Upper lobe of left lung (tissue), 6 donors: ENCODE results near the gene STK25. TPM values are rescaled to one million over a fixed set of nuclear protein-coding genes. Genes with fewer than 3 reads are reported as not detected.
A peak's percentile ranks its signal among the peaks of the same experiment; 100 is the strongest.

ENCODE experiments used
- ATAC-seq, 2 donors: fragments of 200-7000 bp; cut with Tn5 transposase; one replicate each; pipeline ENCODE4 v1.9.1; 2022; ENCODE audit warnings: mild to moderate bottlenecking in 2 of 2, moderate library complexity in 2 of 2; ENCODE audit not compliant: low FRiP score in 2 of 2
- DNase-seq, 2 donors: peaks; one replicate each; pipeline ENCODE4 v3.0.0-alpha.2; 2019 to 2020
- H3K27ac ChIP-seq, 4 donors: fragments of 200-600 bp; sonication (generic); one replicate each; pipeline ENCODE4 v1.5.1; 2016 to 2019
- H3K27me3 ChIP-seq, 4 donors: fragments of 200-600 bp; sonication (generic); one replicate each; pipeline ENCODE4 v1.5.1; 2017 to 2019
- H3K36me3 ChIP-seq, 4 donors: fragments of 200-600 bp; sonication (generic); one replicate each; pipeline ENCODE4 v1.5.1; 2016 to 2019
- H3K4me1 ChIP-seq, 4 donors: fragments of 200-600 bp; sonication (generic); one replicate each; pipeline ENCODE4 v1.5.1; 2018 to 2019
- H3K4me3 ChIP-seq, 4 donors: fragments of 200-600 bp; sonication (generic); one replicate each; pipeline ENCODE4 v1.5.1; 2017 to 2019; ENCODE audit warnings: mild to moderate bottlenecking in 2 of 4, moderate library complexity in 1 of 4
- H3K9me3 ChIP-seq, 4 donors: fragments of 200-600 bp; sonication (generic); one replicate each; pipeline ENCODE4 v1.5.1; 2018 to 2019
- CTCF ChIP-seq, 6 experiments: fragments of 450-650 bp in 4 of 6; fragments of 200-600 bp in 2 of 6; sonication (generic) in 2 of 6; IDR thresholded peaks; one replicate each; pipeline ENCODE4 v1.5.1; 2016 to 2019; ENCODE audit warnings: antibody characterized with exemption in 6 of 6
- EP300 ChIP-seq, 4 donors: sonication (generic); formaldehyde crosslinking; IDR thresholded peaks; one replicate each; pipeline ENCODE4 v1.5.1; 2017; ENCODE audit warnings: antibody characterized with exemption in 4 of 4, control low read depth in 2 of 4
- POLR2A ChIP-seq, 4 donors: fragments of 450-650 bp; IDR thresholded peaks; one replicate each; pipeline ENCODE4 v1.5.1; 2016 to 2017; ENCODE audit warnings: antibody characterized with exemption in 4 of 4, mild to moderate bottlenecking in 2 of 4
- POLR2AphosphoS5 ChIP-seq, 2 donors: sonication (generic); formaldehyde crosslinking; IDR thresholded peaks; one replicate each; pipeline ENCODE4 v1.5.1; 2017; ENCODE audit warnings: antibody characterized with exemption in 2 of 2
- WGBS, 2 donors: methylation state at CpG; one replicate each; pipeline ENCODE4 v1.1.5; 2017 to 2018; 5-methylcytosine and 5-hydroxymethylcytosine counted together
- total RNA-seq, 6 donors: library from RNA; depleted of rRNA in 4 of 6; stranded (reverse); fragments of >200 nt in 4 of 6; gene quantifications; one replicate each; pipeline versions ENCODE4 v1.1.0 to v1.2.1, GENCODE V29; 2016 to 2021
- donor health status: DM: no; HTN: no; CAD: no; lungs with moderate emphysema.
- donor health status: DM: no; HTN: yes; CAD: no; lungs with severe emphysema.

Gene STK25
- total RNA-seq, 6 donors from 2014 or later: 97.3 to 351 (median 134) TPM

GRCh38 chr2:241485172-241485911, 23.0 kb downstream of the STK25 start:
- Histone ChIP-seq H3K36me3 (peaks cover 0 to 18% (median 2%) of the 10 kb centered on the region in 4 donors), H3K4me3 (no peak overlapping the region), H3K9me3 (no peaks in the 10 kb centered on the region), H3K27me3 (no peaks in the 10 kb centered on the region), H3K4me1 (no peaks in the 10 kb centered on the region), H3K27ac (no peak overlapping the region)
- 87 to 100% methylated on average over 1 of the region's 1 CpG for WGBS, 2 donors
- DNase-seq (no peak), ATAC-seq (no peak)
- TF ChIP-seq POLR2AphosphoS5 (IDR thresholded peaks at IDR 0.05) (no peak), CTCF (IDR thresholded peaks at IDR 0.05) (no peak), POLR2A (IDR thresholded peaks at IDR 0.05) (no peak), EP300 (IDR thresholded peaks at IDR 0.05) (no peak)

GRCh38 chr2:241483305-241483704, 25.1 kb downstream of the STK25 start:
- WGBS, 2 donors: 89 to 100% methylated on average over 3 to 9 of the region's 9 CpGs
- H3K4me3 ChIP-seq: no peak overlapping the region
- peaks cover 0 to 32% (median 7%) of the 10 kb centered on the region in 4 donors for H3K36me3 ChIP-seq
- no peaks in the 10 kb centered on the region for H3K9me3 ChIP-seq
- no peak for ATAC-seq
- DNase-seq: no peak
- no peaks in the 10 kb centered on the region for H3K27me3 ChIP-seq
- TF ChIP-seq POLR2AphosphoS5 (IDR thresholded peaks at IDR 0.05): no peak
- no peak for TF ChIP-seq CTCF (IDR thresholded peaks at IDR 0.05)
- no peak for TF ChIP-seq POLR2A (IDR thresholded peaks at IDR 0.05)
- no peak for TF ChIP-seq EP300 (IDR thresholded peaks at IDR 0.05)
- H3K4me1 ChIP-seq: no peaks in the 10 kb centered on the region
- no peak overlapping the region for H3K27ac ChIP-seq

- no peak overlapping the region for H3K27ac ChIP-seq
- DNase-seq (peak in 1 of 2 donors; percentile 54), ATAC-seq (no peak)
- no peak overlapping the region for H3K4me3 ChIP-seq
- WGBS, 2 donors: 90 to 91% methylated on average over 17 to 19 of the region's 20 CpGs
- H3K4me1 ChIP-seq: no peaks in the 10 kb centered on the region
- H3K36me3 ChIP-seq: peaks cover 0 to 41% (median 7%) of the 10 kb centered on the region in 4 donors
- TF ChIP-seq POLR2A (IDR thresholded peaks at IDR 0.05): no peak
- H3K9me3 ChIP-seq: no peaks in the 10 kb centered on the region
- H3K27me3 ChIP-seq: no peaks in the 10 kb centered on the region
Observed at GRCh38 chr2:241482126-241482955, 26.0 kb downstream of the STK25 start.

GRCh38 chr2:241481687-241482086, 26.7 kb downstream of the STK25 start:
- H3K27ac ChIP-seq: no peak overlapping the region
- H3K9me3 ChIP-seq: no peaks in the 10 kb centered on the region
- no peaks in the 10 kb centered on the region for H3K27me3 ChIP-seq
- H3K4me1 ChIP-seq: no peaks in the 10 kb centered on the region
- H3K4me3 ChIP-seq: no peak overlapping the region
- H3K36me3 ChIP-seq: peaks cover 0 to 40% (median 7%) of the 10 kb centered on the region in 4 donors
- DNase-seq: no peak
- TF ChIP-seq EP300 (IDR thresholded peaks at IDR 0.05): no peak
- TF ChIP-seq CTCF (IDR thresholded peaks at IDR 0.05): no peak
- TF ChIP-seq POLR2AphosphoS5 (IDR thresholded peaks at IDR 0.05): no peak
- no peak for TF ChIP-seq POLR2A (IDR thresholded peaks at IDR 0.05)
- no peak for ATAC-seq
- WGBS, 2 donors: 100% methylated on average over 1 of the region's 1 CpG
